Endothelial cell (in vitro differentiated cells): ENCODE measurements around the gene KAT2A. TPM values are rescaled to one million over a fixed set of nuclear protein-coding genes. Genes with fewer than 3 reads are reported as not detected.
A peak's percentile ranks its signal among the peaks of the same experiment; 100 is the strongest.
"Not testable (repeated sequence)": the region's sequence is repeated elsewhere in the genome, so short reads cannot be mapped to it uniquely, and the experiment has no call there.

ENCODE experiments used
- DNase-seq: peaks from one replicate; pipeline ENCODE4 v3.0.0; 2021; ENCODE audit warnings: low spot score
- H3K27ac Mint-ChIP-seq: one replicate; pipeline ENCODE4 v1.8.0; 2021; ENCODE audit warnings: mixed read lengths, inconsistent platforms; ENCODE audit not compliant: unreplicated experiment
- H3K27me3 Mint-ChIP-seq: one replicate; pipeline ENCODE4 v1.8.0; 2021; ENCODE audit warnings: mild to moderate bottlenecking, moderate library complexity, mixed read lengths, inconsistent platforms; ENCODE audit not compliant: unreplicated experiment
- H3K36me3 Mint-ChIP-seq: one replicate; pipeline ENCODE4 v1.8.0; 2021; ENCODE audit warnings: mild to moderate bottlenecking, low read depth, mixed read lengths, inconsistent platforms; ENCODE audit not compliant: unreplicated experiment
- H3K4me1 Mint-ChIP-seq: one replicate; pipeline ENCODE4 v1.8.0; 2021; ENCODE audit warnings: mild to moderate bottlenecking, mixed read lengths, inconsistent platforms; ENCODE audit not compliant: unreplicated experiment
- H3K4me3 Mint-ChIP-seq: one replicate; pipeline ENCODE4 v1.8.0; 2021; ENCODE audit warnings: mild to moderate bottlenecking, mixed read lengths, inconsistent platforms; ENCODE audit not compliant: unreplicated experiment
- H3K9me3 Mint-ChIP-seq: one replicate; pipeline ENCODE4 v1.8.0; 2021; ENCODE audit warnings: mixed read lengths, inconsistent platforms; ENCODE audit not compliant: unreplicated experiment
- CTCF ChIP-seq: fragments of 200-600 bp; sonication (generic); IDR thresholded peaks from one replicate; pipeline ENCODE4 v1.5.0; 2021; ENCODE audit warnings: antibody characterized with exemption; ENCODE audit not compliant: unreplicated experiment
- total RNA-seq: library from RNA; stranded (reverse); fragmentation: NEBNext Ultra II Directional; extraction: Animal tissue kit (Norgen Biotek cat#: 25700); gene quantifications from one replicate; pipeline ENCODE4 v1.2.1, GENCODE V29; 2021; ENCODE audit not compliant: unreplicated experiment

Gene KAT2A
- total RNA-seq, 1 donor from 2014 or later, result 22.8 TPM

- DNase-seq, result peak; percentile 17
- Mint-ChIP-seq H3K27ac (peak overlapping the region; percentile 51), H3K4me3 (peak overlapping the region; percentile 100), H3K9me3 (no peaks in the 10 kb centered on the region), H3K4me1 (peaks cover 29% of the 10 kb centered on the region), H3K36me3 (peaks cover 12% of the 10 kb centered on the region), H3K27me3 (peaks cover 19% of the 10 kb centered on the region)
- no peak for TF ChIP-seq CTCF
Observed at GRCh38 chr17:42155614-42156045, 34.5 kb upstream of the KAT2A start.

GRCh38 chr17:42153919-42154742 is 33.0 kb upstream of the KAT2A start:
- Mint-ChIP-seq H3K36me3 (peaks cover 12% of the 10 kb centered on the region), H3K27me3 (peaks cover 19% of the 10 kb centered on the region), H3K4me3 (peak overlapping the region; percentile 100), H3K4me1 (peaks cover 29% of the 10 kb centered on the region), H3K27ac (peak overlapping the region; percentile 99), H3K9me3 (no peaks in the 10 kb centered on the region)
- DNase-seq, result no peak
- TF ChIP-seq CTCF, result no peak

GRCh38 chr17:42146911-42147607 is 25.9 kb upstream of the KAT2A start:
- no peak overlapping the region for H3K4me3 Mint-ChIP-seq
- peaks cover 24% of the 10 kb centered on the region for H3K36me3 Mint-ChIP-seq
- H3K9me3 Mint-ChIP-seq, result no peaks in the 10 kb centered on the region
- no peak for TF ChIP-seq CTCF
- peaks cover 16% of the 10 kb centered on the region for H3K4me1 Mint-ChIP-seq
- DNase-seq, result no peak
- peaks cover 6% of the 10 kb centered on the region for H3K27me3 Mint-ChIP-seq
- peak overlapping the region; percentile 31 for H3K27ac Mint-ChIP-seq

- H3K9me3 Mint-ChIP-seq, DNase-seq, H3K27me3 Mint-ChIP-seq: not testable (repeated sequence)
- Mint-ChIP-seq H3K4me1 (peaks cover 19% of the 10 kb centered on the region), H3K4me3 (peak overlapping the region; percentile 38), H3K27ac (peak overlapping the region; percentile 5), H3K36me3 (peaks cover 17% of the 10 kb centered on the region)
Observed at GRCh38 chr17:42143138-42143537, 22.0 kb upstream of the KAT2A start.

GRCh38 chr17:42142371-42142896 is 21.3 kb upstream of the KAT2A start:
- no peak for DNase-seq
- H3K27ac Mint-ChIP-seq, result peak overlapping the region; percentile 21
- peaks cover 13% of the 10 kb centered on the region for H3K36me3 Mint-ChIP-seq
- TF ChIP-seq CTCF, result no peak
- H3K4me3 Mint-ChIP-seq, result peak overlapping the region; percentile 47
- H3K27me3 Mint-ChIP-seq, result peaks cover 4% of the 10 kb centered on the region
- peaks cover 22% of the 10 kb centered on the region for H3K4me1 Mint-ChIP-seq
- H3K9me3 Mint-ChIP-seq, result no peaks in the 10 kb centered on the region
